WI38 (cell line): Measurements from ENCODE around the gene TRIM61.
"Not testable (repeated sequence)": the region's sequence is repeated elsewhere in the genome, so short reads cannot be mapped to it uniquely, and the experiment has no call there.

Source experiments
- H3K4me3 ChIP-seq: 2 replicates; pipeline ENCODE4 v1.5.1; 2011; ENCODE audit warnings: low read depth, mild to moderate bottlenecking, control low read depth, low read length
- CTCF ChIP-seq: IDR thresholded peaks from 2 replicates; pipeline ENCODE4 v1.5.1; 2012; ENCODE audit warnings: low read depth, mild to moderate bottlenecking, control low read depth, low read length

Gene TRIM61

GRCh38 chr4:164933244-164933643 lies 44.2 kb downstream of the TRIM61 start:
- TF ChIP-seq CTCF = no peak
- H3K4me3 ChIP-seq = no peak overlapping the region

GRCh38 chr4:164931551-164932324 lies 45.7 kb downstream of the TRIM61 start:
- no peak for TF ChIP-seq CTCF
- H3K4me3 ChIP-seq = no peak overlapping the region

GRCh38 chr4:164930647-164931046 lies 46.8 kb downstream of the TRIM61 start:
- TF ChIP-seq CTCF = no peak
- H3K4me3 ChIP-seq = no peak overlapping the region

GRCh38 chr4:164927101-164927500 lies 50.4 kb downstream of the TRIM61 start:
- H3K4me3 ChIP-seq = not testable (repeated sequence)

GRCh38 chr4:164926301-164926700 lies 51.2 kb downstream of the TRIM61 start:
- no peak overlapping the region for H3K4me3 ChIP-seq
- TF ChIP-seq CTCF = no peak

- no peak for TF ChIP-seq CTCF
- H3K4me3 ChIP-seq = no peak overlapping the region
Observed at GRCh38 chr4:164924670-164925238, 52.7 kb downstream of the TRIM61 start.

- H3K4me3 ChIP-seq = no peak overlapping the region
Observed at GRCh38 chr4:164918956-164919355, 58.5 kb downstream of the TRIM61 start.

More at GRCh38 chr4:164918956-164919355, 58.5 kb downstream of the TRIM61 start:
- no peak for TF ChIP-seq CTCF
